ENCODE data around the gene BBS9. TPM values are rescaled to one million over a fixed set of nuclear protein-coding genes. Genes with fewer than 3 reads are reported as not detected.
A peak's percentile ranks its signal among the peaks of the same experiment; 100 is the strongest.

The BBS9 gene
- total RNA-seq, 1 donor from 2014 or later = 33.0 TPM

GRCh38 chr7:33530664-33531063, 401.3 kb downstream of the BBS9 start:
- no peak for DNase-seq (ENCODE audit: low spot score)
- Mint-ChIP-seq H3K4me1 (ENCODE audit: unreplicated experiment) (peaks cover 15% of the 10 kb centered on the region), H3K36me3 (ENCODE audit: low read depth, unreplicated experiment) (peaks cover 5% of the 10 kb centered on the region), H3K9me3 (ENCODE audit: unreplicated experiment) (no peaks in the 10 kb centered on the region), H3K27me3 (ENCODE audit: unreplicated experiment) (peaks cover 6% of the 10 kb centered on the region), H3K27ac (ENCODE audit: unreplicated experiment) (no peak overlapping the region), H3K4me3 (ENCODE audit: unreplicated experiment) (no peak overlapping the region)
- TF ChIP-seq CTCF (IDR thresholded peaks at IDR 0.05; ENCODE audit: unreplicated experiment) = no peak

- H3K27me3 Mint-ChIP-seq (ENCODE audit: unreplicated experiment) = peaks cover 6% of the 10 kb centered on the region
- H3K27ac Mint-ChIP-seq (ENCODE audit: unreplicated experiment) = no peak overlapping the region
- peaks cover 5% of the 10 kb centered on the region for H3K36me3 Mint-ChIP-seq (ENCODE audit: low read depth, unreplicated experiment)
- H3K9me3 Mint-ChIP-seq (ENCODE audit: unreplicated experiment) = no peaks in the 10 kb centered on the region
- TF ChIP-seq CTCF (IDR thresholded peaks at IDR 0.05; ENCODE audit: unreplicated experiment) = no peak
- H3K4me1 Mint-ChIP-seq (ENCODE audit: unreplicated experiment) = peaks cover 15% of the 10 kb centered on the region
- DNase-seq (ENCODE audit: low spot score) = no peak
- no peak overlapping the region for H3K4me3 Mint-ChIP-seq (ENCODE audit: unreplicated experiment)
Observed at GRCh38 chr7:33531888-33532287, 402.5 kb downstream of the BBS9 start.

- Mint-ChIP-seq H3K27me3 (ENCODE audit: unreplicated experiment) (peaks cover 6% of the 10 kb centered on the region), H3K4me3 (ENCODE audit: unreplicated experiment) (peak overlapping the region; percentile 20), H3K36me3 (ENCODE audit: low read depth, unreplicated experiment) (peaks cover 19% of the 10 kb centered on the region), H3K27ac (ENCODE audit: unreplicated experiment) (peak overlapping the region; percentile 76), H3K4me1 (ENCODE audit: unreplicated experiment) (peaks cover 15% of the 10 kb centered on the region), H3K9me3 (ENCODE audit: unreplicated experiment) (peaks cover 5% of the 10 kb centered on the region)
- no peak for TF ChIP-seq CTCF (IDR thresholded peaks at IDR 0.05; ENCODE audit: unreplicated experiment)
- peak; percentile 12 for DNase-seq (ENCODE audit: low spot score)
Observed at GRCh38 chr7:33534833-33535232, 405.5 kb downstream of the BBS9 start.

- TF ChIP-seq CTCF (IDR thresholded peaks at IDR 0.05; ENCODE audit: unreplicated experiment) = no peak
- H3K27ac Mint-ChIP-seq (ENCODE audit: unreplicated experiment) = no peak overlapping the region
- no peak overlapping the region for H3K4me3 Mint-ChIP-seq (ENCODE audit: unreplicated experiment)
- peaks cover 5% of the 10 kb centered on the region for H3K9me3 Mint-ChIP-seq (ENCODE audit: unreplicated experiment)
- peaks cover 26% of the 10 kb centered on the region for H3K36me3 Mint-ChIP-seq (ENCODE audit: low read depth, unreplicated experiment)
- H3K27me3 Mint-ChIP-seq (ENCODE audit: unreplicated experiment) = peaks cover 5% of the 10 kb centered on the region
- no peak for DNase-seq (ENCODE audit: low spot score)
- H3K4me1 Mint-ChIP-seq (ENCODE audit: unreplicated experiment) = peaks cover 14% of the 10 kb centered on the region
Observed at GRCh38 chr7:33535989-33536388, 406.6 kb downstream of the BBS9 start.

- H3K9me3 Mint-ChIP-seq (ENCODE audit: unreplicated experiment) = peaks cover 5% of the 10 kb centered on the region
- H3K36me3 Mint-ChIP-seq (ENCODE audit: low read depth, unreplicated experiment) = peaks cover 31% of the 10 kb centered on the region
- H3K4me1 Mint-ChIP-seq (ENCODE audit: unreplicated experiment) = peaks cover 10% of the 10 kb centered on the region
- H3K4me3 Mint-ChIP-seq (ENCODE audit: unreplicated experiment) = no peak overlapping the region
- TF ChIP-seq CTCF (IDR thresholded peaks at IDR 0.05; ENCODE audit: unreplicated experiment) = no peak
- no peak overlapping the region for H3K27ac Mint-ChIP-seq (ENCODE audit: unreplicated experiment)
- no peak for DNase-seq (ENCODE audit: low spot score)
- peaks cover 4% of the 10 kb centered on the region for H3K27me3 Mint-ChIP-seq (ENCODE audit: unreplicated experiment)
Observed at GRCh38 chr7:33536398-33537103, 407.2 kb downstream of the BBS9 start.

All from endothelial cell (in vitro differentiated cells).